ENCODE data around the gene FKBP15. TPM values are rescaled to one million over a fixed set of nuclear protein-coding genes. Genes with fewer than 3 reads are reported as not detected.
A peak's percentile ranks its signal among the peaks of the same experiment; 100 is the strongest.

Gene FKBP15
- total and polyA plus RNA-seq, 2 donors (not counting 3 experiments of a cell fraction or from before 2014, with no cell fraction given) = 16.8 to 26.8 TPM

- CTCF ChIA-PET = interaction anchor here (1.2 to 2.5 kb wide), 3 partner anchors 9 to 40 kb away, joined by 3 to 8 read pairs (median 5); no protein-coding TSS in a partner anchor
- Histone ChIP-seq H3K9me1 (replicated peaks; ENCODE audit: control insufficient read depth, extremely low read depth, insufficient read depth, low read length) (no peaks in the 10 kb centered on the region), H3K79me2 (ENCODE audit: control insufficient read depth, insufficient read depth, low read length) (no peaks in the 10 kb centered on the region), H3K27me3 (ENCODE audit: control insufficient read depth in 2 of 2, insufficient read depth in 2 of 2, low read length in 2 of 2) (no peaks in the 10 kb centered on the region), H3K9ac (replicated peaks; ENCODE audit: extremely low read depth, insufficient read depth, low read length) (no peak overlapping the region), H3K9me3 (replicated peaks; ENCODE audit: control insufficient read depth, insufficient read depth, low read length) (no peaks in the 10 kb centered on the region), H3K4me2 (ENCODE audit: insufficient read depth, low read length) (no peak overlapping the region), H3K4me3 (replicated peaks in 1 of 3; ENCODE audit: insufficient read depth in 1 of 3, low read depth in 1 of 3, low read length in 3 of 3) (no peak overlapping the region), H2AFZ (ENCODE audit: low read depth, low read length) (no peak overlapping the region), H3K27ac (ENCODE audit: insufficient read depth, low read depth, low read length) (no peak overlapping the region), H3K36me3 (ENCODE audit: control insufficient read depth in 2 of 2, extremely low read depth in 1 of 2, insufficient read depth in 2 of 2, low read length in 2 of 2) (peaks cover 20 to 33% of the 10 kb centered on the region in 2 experiments), H3K4me1 (ENCODE audit: control insufficient read depth, extremely low read depth, insufficient read depth, low read length) (peaks cover 7% of the 10 kb centered on the region), H4K20me1 (replicated peaks; ENCODE audit: control insufficient read depth, extremely low read depth, insufficient read depth, low read length) (no peaks in the 10 kb centered on the region)
- intact Hi-C loops (cut with micrococcal nuclease) (no loop called here), dilution Hi-C loops (cut with MboI; ENCODE audit: extremely low pct_ligation_motif_present, low sequenced_read_pairs) (no loop called here)
- no TSS peak for BruUV-seq (replicated peaks)
- POLR2A ChIA-PET = no interaction called here
- TF ChIP-seq FOS (IDR thresholded peaks at IDR 0.05; ENCODE audit: borderline replicate concordance, insufficient read depth, low read length) (no peak), JUN (IDR thresholded peaks at IDR 0.05; ENCODE audit: borderline replicate concordance, insufficient read depth, insufficient read length, low read depth) (no peak), POLR2A (IDR thresholded peaks at IDR 0.05; ENCODE audit: low read depth, low read length) (no peak), MAX (IDR thresholded peaks at IDR 0.05; ENCODE audit: insufficient read depth, insufficient read length) (no peak)
- DNase-seq (ENCODE audit: low read depth, low spot score) (no peak), FAIRE-seq (no peak)
Observed at GRCh38 chr9:113179839-113180238, 41.2 kb downstream of the FKBP15 start.

GRCh38 chr9:113178087-113178486 lies 43.0 kb downstream of the FKBP15 start:
- Histone ChIP-seq H3K9me3 (replicated peaks; ENCODE audit: control insufficient read depth, insufficient read depth, low read length) (no peaks in the 10 kb centered on the region), H4K20me1 (replicated peaks; ENCODE audit: control insufficient read depth, extremely low read depth, insufficient read depth, low read length) (no peaks in the 10 kb centered on the region), H3K9me1 (replicated peaks; ENCODE audit: control insufficient read depth, extremely low read depth, insufficient read depth, low read length) (no peaks in the 10 kb centered on the region), H3K4me3 (replicated peaks in 1 of 3; ENCODE audit: insufficient read depth in 1 of 3, low read depth in 1 of 3, low read length in 3 of 3) (no peak overlapping the region), H3K27me3 (ENCODE audit: control insufficient read depth in 2 of 2, insufficient read depth in 2 of 2, low read length in 2 of 2) (no peaks in the 10 kb centered on the region), H3K27ac (ENCODE audit: insufficient read depth, low read depth, low read length) (no peak overlapping the region), H3K36me3 (ENCODE audit: control insufficient read depth in 2 of 2, extremely low read depth in 1 of 2, insufficient read depth in 2 of 2, low read length in 2 of 2) (peaks cover 21 to 37% of the 10 kb centered on the region in 2 experiments), H3K9ac (replicated peaks; ENCODE audit: extremely low read depth, insufficient read depth, low read length) (no peak overlapping the region), H3K79me2 (ENCODE audit: control insufficient read depth, insufficient read depth, low read length) (no peaks in the 10 kb centered on the region), H2AFZ (ENCODE audit: low read depth, low read length) (no peak overlapping the region), H3K4me2 (ENCODE audit: insufficient read depth, low read length) (no peak overlapping the region), H3K4me1 (ENCODE audit: control insufficient read depth, extremely low read depth, insufficient read depth, low read length) (peaks cover 7% of the 10 kb centered on the region)
- FAIRE-seq (peak; percentile 62), DNase-seq (ENCODE audit: low read depth, low spot score) (no peak)
- dilution Hi-C loops (cut with MboI; ENCODE audit: extremely low pct_ligation_motif_present, low sequenced_read_pairs) = no loop called here
- ChIA-PET CTCF (interaction anchor here (2.5 kb wide), 1 partner anchor 11 kb away, joined by 8 read pairs; no protein-coding TSS in a partner anchor), POLR2A (no interaction called here)
- BruUV-seq (replicated peaks) = no TSS peak
- intact Hi-C loops (cut with micrococcal nuclease) = no loop called here
- peak; percentile 29 for TF ChIP-seq FOS (IDR thresholded peaks at IDR 0.05; ENCODE audit: borderline replicate concordance, insufficient read depth, low read length)
- no peak for TF ChIP-seq POLR2AphosphoS5 (IDR thresholded peaks at IDR 0.05; ENCODE audit: insufficient read depth, low read depth, low read length)
- TF ChIP-seq JUN (IDR thresholded peaks at IDR 0.05; ENCODE audit: borderline replicate concordance, insufficient read depth, insufficient read length, low read depth) = no peak

All from endothelial cell of umbilical vein (primary cell).